Ovary (tissue), 9 donors: ENCODE data around the gene CD164L2. TPM values are rescaled to one million over a fixed set of nuclear protein-coding genes. Genes with fewer than 3 reads are reported as not detected.
"Not testable (repeated sequence)": the region's sequence is repeated elsewhere in the genome, so short reads cannot be mapped to it uniquely, and the experiment has no call there.

Source experiments
- DNase-seq, 5 donors: peaks; one replicate each; pipeline ENCODE4 v3.0.0-alpha.2; 2019 to 2020
- H3K27ac ChIP-seq, 2 donors: fragments of 200-600 bp; one replicate each; pipeline versions ENCODE4 v1.5.1 to v1.8.0; 2019 to 2022
- H3K27me3 ChIP-seq: fragments of 200-600 bp; one replicate; pipeline ENCODE4 v1.8.0; 2022
- H3K36me3 ChIP-seq: fragments of 200-600 bp; sonication (generic); one replicate; pipeline ENCODE4 v1.5.1; 2019
- H3K4me1 ChIP-seq: one replicate; pipeline ENCODE4 v1.8.1; 2013; ENCODE audit warnings: mild to moderate bottlenecking, moderate library complexity; ENCODE audit not compliant: insufficient read depth
- H3K4me3 ChIP-seq: fragments of 200-600 bp; sonication (generic); one replicate; pipeline ENCODE4 v1.5.1; 2017
- H3K9me3 ChIP-seq, 2 donors: fragments of 200-600 bp in 1 of 2; sonication (generic) in 1 of 2; one replicate each; pipeline versions ENCODE4 v1.5.1 to v1.8.1; 2013 to 2019; ENCODE audit warnings: mild to moderate bottlenecking in 1 of 2, moderate library complexity in 1 of 2
- CTCF ChIP-seq, 3 donors: fragments of 450-650 bp in 2 of 3; fragments of 200-600 bp in 1 of 3; IDR thresholded peaks; one replicate each; pipeline versions ENCODE4 v1.5.1 to v1.8.0; 2016 to 2022; ENCODE audit warnings: antibody characterized with exemption in 3 of 3, mild to moderate bottlenecking in 1 of 3
- EP300 ChIP-seq: sonication (generic); formaldehyde crosslinking; IDR thresholded peaks from one replicate; pipeline ENCODE4 v1.6.1; 2017; ENCODE audit warnings: antibody characterized with exemption
- POLR2A ChIP-seq: fragments of 450-650 bp; IDR thresholded peaks from one replicate; pipeline ENCODE4 v1.6.1; 2017; ENCODE audit warnings: antibody characterized with exemption, mild to moderate bottlenecking, moderate library complexity
- WGBS, 3 donors: extraction: QIAGEN DNeasy Blood & Tissue Kit in 1 of 3; methylation state at CpG; one replicate each; pipeline versions ENCODE4 v1.1.5 to v1.1.7; 2013 to 2017; 5-methylcytosine and 5-hydroxymethylcytosine counted together
- intact Hi-C, 4 donors: fragments of 100-400 bp; cut with DNase I; formaldehyde crosslinking; loops; one replicate each; pipeline versions ENCODE4 v1.11.0 to v1.15.1; 2022 to 2023
- polyA plus RNA-seq, 2 donors: library from polyadenylated mRNA; stranded (reverse); fragments of 200-250 nt in 1 of 2; fragments of 350-450 nt in 1 of 2; fragmentation: Illumina TruSeq in 1 of 2; extraction: RNeasy Lipid Tissue Mini Kit (QIAGEN cat#74804) in 1 of 2; gene quantifications; one replicate each; pipeline ENCODE4 v1.2.3, GENCODE V29; 2013 to 2014
- total RNA-seq, 7 donors: library from RNA; depleted of rRNA in 2 of 7; stranded (reverse); fragments of >200 nt in 2 of 7; fragmentation: NEBNext Ultra II Directional in 3 of 7; extraction: Animal tissue kit (Norgen Biotek cat#: 25700) in 3 of 7; gene quantifications; one replicate each; pipeline versions ENCODE4 v1.1.0 to v1.2.4, GENCODE V29; 2016 to 2023
- donor health status: DM: no; HTN: no; CAD: no; lungs with moderate emphysema.
- donor health status: DM: no; HTN: no; CAD: no.
- donor health status: Bipolar disorder and iron deficiency.
- donor health status: DM: yes; HTN: yes; CAD: no.
- donor health status: DM: no; HTN: no; CAD: no.
- donor health status: DM: yes; HTN: yes; CAD: no.

Gene CD164L2
- total and polyA plus RNA-seq, 9 donors = 0.06 to 15.5 (median 0.86) TPM; not detected in 3

- H3K27me3 ChIP-seq = no peaks in the 10 kb centered on the region
- 66 to 81% (median 80%) methylated on average over 4 of the region's 4 CpGs for WGBS, 3 donors
- intact Hi-C loops = loop anchor here in 1 of 4 donors (10.0 kb wide), 1 partner anchor 258 kb away; no protein-coding TSS in a partner anchor
- H3K4me1 ChIP-seq = peaks cover 6% of the 10 kb centered on the region
- DNase-seq = no peak
- H3K36me3 ChIP-seq = no peaks in the 10 kb centered on the region
- no peak for TF ChIP-seq CTCF (IDR thresholded peaks at IDR 0.05)
- TF ChIP-seq POLR2A = no peak
- no peak for TF ChIP-seq EP300
- H3K9me3 ChIP-seq = no peaks in the 10 kb centered on the region
- H3K4me3 ChIP-seq = no peak overlapping the region
- peak overlapping the region in 1 of 2 donors; percentile 7 for H3K27ac ChIP-seq
These were observed 23.2 kb upstream of the CD164L2 start for GRCh38 chr1:27406362-27406680.

- not testable (repeated sequence) for H3K27me3 ChIP-seq
- intact Hi-C loops = loop anchor here in 1 of 4 donors (10.0 kb wide), 1 partner anchor 259 kb away; no protein-coding TSS in a partner anchor
These were observed 22.6 kb upstream of the CD164L2 start for GRCh38 chr1:27405598-27406361.

GRCh38 chr1:27405074-27405473 is 21.9 kb upstream of the CD164L2 start:
- no peaks in the 10 kb centered on the region for H3K9me3 ChIP-seq
- WGBS, 3 donors = 72 to 78% (median 75%) methylated on average over 13 of the region's 13 CpGs
- no peaks in the 10 kb centered on the region for H3K27me3 ChIP-seq
- no peak overlapping the region for H3K27ac ChIP-seq
- no peak for DNase-seq
- H3K4me1 ChIP-seq = peaks cover 6% of the 10 kb centered on the region
- H3K4me3 ChIP-seq = no peak overlapping the region
- intact Hi-C loops = loop anchor here in 1 of 4 donors (10.0 kb wide), 1 partner anchor 260 kb away; no protein-coding TSS in a partner anchor
- H3K36me3 ChIP-seq = no peaks in the 10 kb centered on the region
- TF ChIP-seq EP300 = no peak
- TF ChIP-seq POLR2A = no peak
- no peak for TF ChIP-seq CTCF (IDR thresholded peaks at IDR 0.05)

More at GRCh38 chr1:27405598-27406361, 22.6 kb upstream of the CD164L2 start:
- 60 to 73% (median 66%) methylated on average over 10 to 18 of the region's 18 CpGs for WGBS, 3 donors
- not testable (repeated sequence) for H3K9me3 ChIP-seq, H3K4me3 ChIP-seq, H3K36me3 ChIP-seq, H3K4me1 ChIP-seq, DNase-seq
- peak overlapping the region in 1 of 2 donors; percentile 7 for H3K27ac ChIP-seq

- H3K4me1 ChIP-seq = peaks cover 6% of the 10 kb centered on the region
- H3K36me3 ChIP-seq = no peaks in the 10 kb centered on the region
- no peak for DNase-seq
- H3K9me3 ChIP-seq = no peaks in the 10 kb centered on the region
- H3K27me3 ChIP-seq = no peaks in the 10 kb centered on the region
- H3K27ac ChIP-seq = peak overlapping the region in 1 of 2 donors; percentile 55
- intact Hi-C loops = loop anchor here (5.0 to 10.0 kb wide), 2 partner anchors 203 to 261 kb away; no protein-coding TSS in a partner anchor
- TF ChIP-seq EP300 (no peak), POLR2A (no peak), CTCF (IDR thresholded peaks at IDR 0.05) (no peak)
- H3K4me3 ChIP-seq = no peak overlapping the region
These were observed 20.8 kb upstream of the CD164L2 start for GRCh38 chr1:27403931-27404330.

GRCh38 chr1:27403065-27403726 is 20.1 kb upstream of the CD164L2 start:
- peak; percentile 54 to 67 (median 60) for DNase-seq
- 39 to 56% (median 44%) methylated on average over 24 of the region's 24 CpGs for WGBS, 3 donors
- Histone ChIP-seq H3K4me3 (no peak overlapping the region), H3K4me1 (peaks cover 6% of the 10 kb centered on the region), H3K27ac (peak overlapping the region in 1 of 2 donors; percentile 55), H3K27me3 (no peaks in the 10 kb centered on the region), H3K9me3 (no peaks in the 10 kb centered on the region), H3K36me3 (no peaks in the 10 kb centered on the region)
- intact Hi-C loops = loop anchor here (5.0 to 10.0 kb wide), 2 partner anchors 204 to 262 kb away; no protein-coding TSS in a partner anchor
- TF ChIP-seq CTCF (IDR thresholded peaks at IDR 0.05) (peak in 1 of 3 donors; percentile 25), EP300 (no peak)
